Measurements from ENCODE around the gene C8G.

The C8G gene

DNA sequence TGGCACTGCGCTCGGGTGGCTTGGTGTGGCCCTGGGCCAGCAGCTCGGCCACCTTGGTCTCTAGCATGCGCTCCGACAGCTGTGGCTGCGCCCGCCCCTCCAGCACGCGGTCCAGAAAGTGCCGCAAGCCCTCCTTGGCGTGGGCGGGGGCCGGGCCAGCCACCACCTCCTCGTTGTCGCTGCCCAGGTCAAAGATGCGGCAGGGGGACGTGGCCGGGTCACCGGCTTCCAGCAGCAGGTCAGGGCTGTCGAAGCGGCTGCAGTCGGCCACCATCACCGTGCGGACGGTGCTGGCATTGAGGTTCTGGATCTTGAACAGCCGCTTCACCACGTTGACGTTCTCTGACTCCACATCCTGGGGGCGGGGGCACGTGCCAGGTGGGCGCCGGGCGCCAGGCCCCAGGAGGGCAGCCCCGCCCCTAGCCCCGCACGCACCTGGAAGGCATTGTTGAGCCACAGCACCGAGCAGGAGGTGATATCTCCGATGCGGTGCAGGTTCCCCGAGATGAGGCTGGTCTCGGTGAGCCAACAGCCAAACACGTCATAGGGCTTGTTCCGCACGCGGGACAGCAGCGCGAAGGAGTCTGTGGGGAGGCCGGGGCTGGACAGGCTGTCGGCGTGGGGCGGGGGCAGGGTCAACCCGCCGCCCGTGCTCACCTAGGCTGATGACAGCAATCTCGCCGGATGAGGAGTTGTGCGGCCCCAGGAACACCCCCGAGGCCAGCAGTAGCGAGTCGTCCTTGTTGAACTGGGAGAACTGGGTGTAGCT, 2.7 kb upstream of the C8G start:
- no peak for DNase-seq

DNA sequence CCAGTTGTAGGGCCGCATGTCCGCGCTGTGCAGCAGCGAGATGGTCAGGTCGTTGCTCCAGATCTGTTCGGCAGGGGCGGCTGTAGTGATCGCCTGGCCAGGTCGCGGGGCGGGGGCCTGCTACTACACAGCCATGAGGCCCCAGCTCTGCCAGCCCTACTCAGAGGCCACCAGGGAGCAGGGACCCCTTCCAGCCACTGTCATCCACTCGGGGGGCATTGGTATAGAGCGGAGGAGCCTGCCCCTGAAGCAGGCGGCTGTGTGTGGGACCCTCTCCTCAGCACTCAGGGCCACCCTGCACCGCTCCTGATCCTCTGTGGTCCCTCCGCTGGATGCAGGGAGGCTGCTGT, 2.2 kb upstream of the C8G start:
- no peak for DNase-seq

DNA sequence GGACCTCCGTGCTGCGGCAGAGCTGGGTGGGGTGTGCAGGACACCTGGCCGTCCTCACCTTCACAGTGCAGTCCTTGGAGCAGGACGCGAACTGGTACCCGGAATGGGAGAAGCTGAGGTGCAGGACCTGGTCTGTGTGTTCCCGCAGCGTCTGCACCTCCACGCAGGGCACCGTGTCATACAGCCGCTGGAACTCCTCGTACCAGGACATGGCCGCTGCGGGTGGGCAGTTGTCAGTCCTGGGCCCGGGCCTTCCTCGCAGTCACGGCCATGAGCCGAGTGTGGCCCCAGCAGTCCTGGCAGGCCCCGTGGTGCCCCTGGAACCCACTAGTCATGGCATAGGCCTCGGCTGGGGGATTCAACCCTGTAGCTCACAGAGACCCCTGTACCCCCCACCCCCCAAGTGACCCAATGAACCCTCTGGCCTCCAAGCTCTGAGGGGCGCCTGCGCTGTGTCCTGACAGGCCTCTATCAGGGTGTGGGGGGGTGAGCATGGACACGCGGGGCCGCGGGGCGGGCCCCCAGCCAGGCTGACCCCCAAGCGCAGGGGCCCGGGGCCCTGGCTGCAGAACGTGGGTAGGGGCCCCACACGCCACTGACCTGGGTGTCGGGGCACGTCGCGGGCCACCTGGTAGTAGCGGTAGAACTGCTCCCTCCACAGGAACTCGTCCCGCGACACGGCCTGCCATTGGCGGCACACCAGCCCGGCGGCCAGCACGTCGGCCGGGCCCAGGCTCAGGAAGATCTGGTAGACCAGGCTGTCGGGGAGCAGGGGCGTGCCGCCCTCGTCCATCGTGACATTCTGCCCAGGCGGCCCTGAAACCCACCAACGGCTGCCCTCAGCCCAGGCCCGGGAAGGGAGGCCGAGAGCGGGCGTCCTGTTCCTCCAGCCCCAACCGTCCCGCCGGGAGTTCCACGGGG, 1.5 kb upstream of the C8G start:
- no peak for DNase-seq

DNA sequence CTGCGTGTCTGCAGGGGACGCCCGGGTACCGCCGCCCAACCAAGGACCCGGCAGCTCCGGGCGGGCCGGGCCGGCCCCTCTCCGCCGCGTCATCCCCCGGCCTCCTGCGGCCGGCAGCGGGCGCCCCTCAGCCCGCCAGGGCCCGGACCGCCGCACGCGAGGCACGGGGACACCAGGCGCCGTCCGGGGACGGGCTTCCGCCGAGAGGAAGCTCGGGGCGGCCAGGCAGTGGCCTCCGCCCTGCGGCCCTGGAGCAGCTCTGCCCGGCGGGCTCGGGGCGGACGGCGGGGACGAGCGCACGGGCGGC, 878 bp upstream of the C8G start:
- DNase-seq, result no peak

DNA sequence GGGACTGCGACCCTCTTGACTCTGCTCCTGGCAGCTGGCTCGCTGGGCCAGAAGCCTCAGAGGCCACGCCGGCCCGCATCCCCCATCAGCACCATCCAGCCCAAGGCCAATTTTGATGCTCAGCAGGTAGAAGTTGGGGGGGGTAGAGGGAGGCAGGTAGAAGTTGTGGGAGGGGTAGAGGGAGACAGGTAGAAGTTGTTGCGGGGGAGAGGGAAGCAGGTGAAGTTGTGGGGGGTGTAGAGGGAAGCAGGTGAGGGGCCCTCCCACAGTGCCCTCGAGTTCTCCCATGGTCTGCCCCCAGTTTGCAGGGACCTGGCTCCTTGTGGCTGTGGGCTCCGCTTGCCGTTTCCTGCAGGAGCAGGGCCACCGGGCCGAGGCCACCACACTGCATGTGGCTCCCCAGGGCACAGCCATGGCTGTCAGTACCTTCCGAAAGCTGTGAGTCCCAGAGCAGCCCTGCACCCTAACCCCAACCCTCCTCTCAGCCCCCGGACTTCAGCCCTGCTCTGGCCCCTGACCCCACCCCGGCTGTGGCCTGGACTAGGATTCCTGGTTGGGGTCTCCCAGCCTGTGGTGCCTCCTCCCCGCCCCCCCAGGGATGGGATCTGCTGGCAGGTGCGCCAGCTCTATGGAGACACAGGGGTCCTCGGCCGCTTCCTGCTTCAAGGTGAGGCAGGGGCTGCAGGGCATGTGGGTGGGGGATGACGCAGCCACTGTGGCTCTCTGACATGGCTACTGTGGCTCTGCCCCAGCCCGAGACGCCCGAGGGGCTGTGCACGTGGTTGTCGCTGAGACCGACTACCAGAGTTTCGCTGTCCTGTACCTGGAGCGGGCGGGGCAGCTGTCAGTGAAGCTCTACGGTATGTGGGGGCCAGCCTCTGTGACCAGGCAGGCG, 537 bp downstream of the C8G start:
- no peak for DNase-seq

DNA sequence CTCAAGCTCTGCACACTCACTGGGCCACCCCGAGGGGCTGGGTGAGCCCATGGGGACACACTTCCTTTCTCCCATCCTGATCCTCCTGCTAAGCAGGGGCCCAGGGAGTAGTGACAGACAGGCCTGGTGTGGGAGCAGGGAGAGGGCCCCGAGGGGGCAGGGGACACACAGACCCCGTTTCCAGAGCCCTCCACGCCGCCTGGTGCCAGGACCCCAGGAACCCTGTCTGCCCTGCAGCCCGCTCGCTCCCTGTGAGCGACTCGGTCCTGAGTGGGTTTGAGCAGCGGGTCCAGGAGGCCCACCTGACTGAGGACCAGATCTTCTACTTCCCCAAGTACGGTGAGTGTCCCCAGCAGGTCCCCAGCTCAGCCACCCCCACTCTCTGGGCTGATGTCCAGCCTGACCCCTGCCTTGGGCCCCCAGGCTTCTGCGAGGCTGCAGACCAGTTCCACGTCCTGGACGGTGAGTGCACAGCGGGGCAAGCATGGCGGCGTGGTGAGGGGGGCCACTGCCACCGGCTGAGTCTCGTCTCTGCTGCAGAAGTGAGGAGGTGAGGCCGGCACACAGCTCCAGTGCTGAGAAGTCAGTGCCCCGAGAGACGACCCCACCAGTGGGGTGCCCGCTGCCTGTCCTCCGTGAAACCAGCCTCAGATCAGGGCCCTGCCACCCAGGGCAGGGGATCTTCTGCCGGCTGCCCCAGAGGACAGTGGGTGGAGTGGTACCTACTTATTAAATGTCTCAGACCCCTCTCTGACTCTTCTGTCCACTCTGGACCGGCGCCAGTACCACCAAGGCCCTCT, 1.4 kb downstream of the C8G start:
- no peak for DNase-seq

DNA sequence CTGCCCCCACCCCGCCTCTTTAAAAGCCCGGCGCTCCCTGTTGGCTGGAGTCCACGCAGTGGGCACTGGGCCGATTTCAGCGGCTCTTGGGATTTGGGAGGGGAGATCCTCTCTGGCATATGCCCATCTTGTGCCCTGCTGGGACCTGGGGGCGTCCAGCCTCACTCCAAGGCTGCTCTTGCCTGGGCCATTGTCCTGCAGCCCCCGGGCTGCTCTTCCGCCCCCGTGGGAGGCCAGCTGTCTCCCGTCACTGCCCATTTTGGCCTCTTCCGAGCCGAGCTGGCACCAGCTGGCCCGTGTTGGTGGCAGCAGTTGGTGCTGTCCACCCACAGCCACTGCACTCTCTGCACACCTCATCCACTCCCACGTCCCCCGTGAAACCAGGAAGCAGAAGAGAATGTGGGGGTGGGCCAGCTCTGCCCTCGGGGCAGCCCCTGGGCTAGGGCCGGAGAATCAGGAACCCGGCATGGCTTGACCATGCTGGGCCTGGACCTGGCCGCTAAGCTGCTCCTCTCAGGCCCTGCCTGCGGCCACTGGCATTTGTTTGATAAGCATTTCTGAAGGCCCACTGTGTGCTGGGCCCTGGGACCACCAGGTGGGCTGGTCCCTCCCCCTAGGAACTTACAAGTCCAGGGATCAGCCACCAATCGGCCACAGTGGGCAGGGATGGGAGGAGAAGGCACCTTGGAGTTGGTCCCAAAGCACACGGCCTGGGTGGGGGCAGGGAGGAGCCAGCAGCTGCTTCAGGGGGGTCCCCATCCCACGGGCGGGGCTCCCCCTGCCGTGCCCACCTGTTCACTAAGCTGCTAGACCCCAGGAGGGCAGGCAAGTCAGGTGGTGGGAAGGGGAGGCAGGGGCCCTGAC, 2.2 kb downstream of the C8G start:
- DNase-seq, result no peak

DNA sequence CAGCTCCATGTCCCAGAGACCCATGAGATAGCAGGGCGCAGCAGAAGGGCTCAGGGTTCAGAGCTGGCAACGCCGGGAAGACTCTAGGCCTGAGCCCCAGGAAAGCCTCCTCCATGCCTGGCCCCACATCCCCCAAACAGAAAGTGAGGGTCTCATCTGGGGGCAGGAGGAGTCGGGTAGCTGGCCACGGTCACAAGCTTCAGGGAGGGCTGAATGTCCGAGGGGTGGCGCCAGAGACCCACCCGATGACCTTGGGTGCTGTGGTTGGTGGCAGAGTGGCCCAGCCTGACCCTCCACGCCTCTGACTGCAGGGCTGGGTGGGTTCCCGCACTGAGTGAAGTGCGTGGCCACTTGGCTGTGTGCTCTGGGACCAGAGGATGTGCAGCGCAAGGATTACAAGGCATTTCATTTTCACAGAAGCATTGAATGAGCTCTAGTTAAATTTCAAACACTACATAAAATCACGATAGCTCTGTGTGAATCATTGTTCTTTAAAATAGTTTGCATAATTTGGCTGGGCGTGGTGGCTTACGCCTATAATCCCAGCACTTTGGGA, 3.0 kb downstream of the C8G start:
- no peak for DNase-seq

DNA sequence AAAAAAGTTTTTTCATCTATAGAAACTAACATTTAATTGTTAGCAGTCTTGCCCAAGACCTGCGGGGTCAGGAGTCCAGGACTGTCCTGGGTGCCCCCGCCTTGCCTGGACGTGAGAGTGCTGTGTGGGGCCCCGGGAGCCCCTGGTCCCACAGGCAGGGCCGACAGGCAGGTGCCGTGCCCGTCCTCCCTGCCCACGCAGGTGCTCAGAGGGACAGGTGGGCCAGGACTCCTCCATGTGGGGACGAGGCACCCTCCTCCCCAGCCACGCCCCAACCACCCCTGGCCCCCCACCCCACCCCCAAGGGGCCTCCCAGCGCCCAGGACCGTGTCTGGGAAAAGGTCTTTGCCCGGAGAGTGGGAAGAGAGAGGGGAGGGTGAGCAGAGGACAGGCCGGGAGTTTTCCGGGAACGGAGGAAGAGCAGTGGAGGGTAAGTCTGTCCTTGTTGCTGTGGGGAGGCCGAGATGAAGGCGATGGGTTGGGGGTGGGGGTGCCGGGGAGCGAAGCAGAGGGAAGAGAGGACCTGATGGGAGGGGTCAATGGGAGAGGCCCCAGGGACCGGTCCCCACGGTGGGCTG, 4.3 kb downstream of the C8G start:
- DNase-seq, result no peak

DNA sequence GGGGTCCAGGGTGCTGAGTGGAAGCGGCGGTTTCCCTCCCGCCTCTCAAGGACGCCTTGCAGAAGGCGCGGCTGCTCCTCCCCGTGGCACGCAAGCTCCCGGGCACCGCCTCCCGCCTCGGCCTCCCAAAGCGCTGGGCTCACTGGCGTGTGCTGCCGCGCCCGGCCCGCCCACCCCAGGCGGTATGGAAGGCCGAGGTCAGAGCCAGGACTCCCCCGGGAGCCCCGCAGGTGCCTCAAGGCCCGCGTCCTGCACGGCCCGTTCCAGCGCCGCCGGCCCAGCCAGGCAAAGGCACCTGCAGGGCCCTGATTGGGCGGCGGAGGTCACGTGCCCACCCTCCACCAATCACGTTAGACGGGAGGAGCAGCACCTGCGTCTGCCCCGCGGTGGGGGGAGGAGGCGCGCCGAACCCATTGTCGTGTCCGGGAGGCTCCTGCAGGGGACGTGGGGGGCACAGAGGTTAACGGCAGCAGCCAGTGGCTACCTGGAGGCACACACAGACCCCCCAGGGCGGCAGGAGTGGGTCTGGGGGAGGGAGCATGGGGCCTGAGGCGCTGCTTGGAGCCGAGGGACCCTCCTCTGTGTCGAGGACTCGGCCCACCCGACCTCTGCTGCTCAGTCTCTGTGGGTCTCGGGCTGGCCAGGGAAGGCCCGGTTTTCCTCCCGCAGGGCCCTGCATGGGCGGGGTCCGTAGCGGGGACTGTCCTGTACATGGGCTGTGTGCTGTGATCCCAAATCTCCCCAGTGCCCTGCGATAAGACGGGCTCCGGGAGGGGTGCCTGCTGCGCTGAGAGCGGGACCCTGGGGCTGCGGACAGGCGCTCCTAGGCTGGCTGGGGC, 5.0 kb downstream of the C8G start:
- DNase-seq, result no peak

DNA sequence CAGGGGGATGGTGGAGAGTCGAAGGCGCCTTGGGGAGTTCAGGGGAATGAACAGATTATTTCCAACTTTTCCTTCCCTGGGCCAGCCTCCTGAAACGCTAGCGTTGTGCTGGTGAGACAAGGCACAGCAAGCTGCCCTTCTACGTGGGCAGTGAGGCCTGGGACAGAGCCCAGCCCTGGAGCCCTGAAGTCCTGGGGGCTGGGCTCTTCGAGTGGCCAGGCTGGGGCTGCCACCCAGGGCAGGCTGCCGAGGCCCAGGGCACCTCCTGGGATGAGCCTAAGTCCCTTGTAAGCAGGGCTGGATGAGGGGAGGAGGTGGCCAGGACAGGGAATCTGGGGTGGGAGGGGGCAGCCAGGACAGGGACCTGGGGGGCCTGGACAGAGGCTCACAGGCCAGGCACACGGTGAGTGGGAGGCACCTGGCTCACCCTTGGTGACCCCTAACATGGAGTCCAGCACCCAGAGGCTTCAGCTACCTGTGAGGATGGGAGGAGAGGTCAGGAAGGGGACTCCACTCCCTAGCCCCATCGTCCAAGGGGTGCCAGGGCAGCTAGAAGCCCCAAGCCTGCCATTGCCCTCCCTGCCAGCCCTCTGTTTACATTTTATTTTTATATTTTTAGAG, 5.7 kb downstream of the C8G start:
- no peak for DNase-seq

DNA sequence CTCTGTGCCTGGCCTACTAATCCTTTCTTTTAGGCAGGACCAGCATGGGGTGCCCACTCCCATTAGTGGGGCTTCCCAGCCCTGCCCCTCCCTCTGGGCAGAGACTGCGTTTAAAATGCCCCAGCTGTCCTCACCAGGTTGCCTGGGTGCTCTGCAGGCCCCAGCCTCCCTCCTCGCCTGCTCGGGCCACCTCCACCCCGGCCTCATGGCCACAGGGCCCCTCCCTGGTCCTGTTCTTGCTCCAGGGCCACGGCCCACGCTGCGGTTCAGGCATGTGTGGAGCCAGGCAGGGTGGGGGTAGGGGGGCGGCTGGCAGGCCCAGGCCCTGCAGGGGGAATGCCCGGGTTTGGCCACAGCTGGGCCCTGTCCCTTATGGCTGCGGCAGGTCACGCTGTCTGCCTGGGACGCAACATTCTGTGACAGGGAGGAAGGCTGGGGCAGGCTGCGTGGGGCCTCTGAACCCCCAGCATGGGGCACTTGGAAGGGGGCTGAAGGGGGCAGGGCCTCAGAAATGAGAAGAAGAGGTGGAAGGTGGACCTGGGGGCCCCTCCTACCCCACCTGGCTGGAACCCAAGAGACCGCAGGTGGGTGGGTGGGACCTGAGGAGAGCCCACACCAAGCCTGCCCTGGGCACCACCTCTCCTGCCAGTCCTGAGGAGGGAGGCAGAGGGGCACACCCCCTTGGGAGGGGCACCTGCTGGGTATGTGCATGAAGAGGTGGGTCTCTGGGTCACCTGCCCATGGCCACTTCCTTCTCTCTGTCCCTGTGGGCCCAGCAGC, 6.7 kb downstream of the C8G start, which contains the start of gene LCN12:
Gene LCN12 (plus strand): TSS at position 733 of the 780 bp plus-strand sequence. CDS start 55 bp downstream, outside the sequence.
- DNase-seq, result no peak

DNA sequence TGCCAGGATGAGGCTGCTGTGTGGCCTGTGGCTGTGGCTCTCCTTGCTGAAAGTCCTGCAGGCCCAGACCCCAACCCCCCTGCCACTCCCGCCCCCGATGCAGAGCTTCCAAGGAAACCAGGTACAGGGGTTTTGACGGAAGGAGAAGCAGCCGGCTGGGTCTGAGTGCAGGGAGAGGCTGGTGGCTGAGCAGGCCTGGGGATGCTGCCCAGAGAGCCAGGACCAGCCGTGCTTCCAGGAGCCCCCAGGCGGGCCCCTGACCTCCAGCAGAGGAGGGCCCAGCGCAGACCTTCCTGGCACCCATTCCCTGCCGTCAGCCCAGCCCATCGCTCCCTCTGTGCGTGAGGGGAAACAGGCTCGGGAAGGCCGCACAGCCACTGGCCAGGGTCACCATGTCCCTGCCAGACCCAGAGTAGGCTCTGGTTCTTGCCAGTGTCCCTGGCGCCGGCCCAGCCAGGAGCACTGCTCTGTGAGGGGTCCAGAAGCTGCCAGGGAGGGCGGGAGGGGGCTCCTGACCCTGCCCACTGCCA, 7.3 kb downstream of the C8G start:
- DNase-seq, result no peak

DNA sequence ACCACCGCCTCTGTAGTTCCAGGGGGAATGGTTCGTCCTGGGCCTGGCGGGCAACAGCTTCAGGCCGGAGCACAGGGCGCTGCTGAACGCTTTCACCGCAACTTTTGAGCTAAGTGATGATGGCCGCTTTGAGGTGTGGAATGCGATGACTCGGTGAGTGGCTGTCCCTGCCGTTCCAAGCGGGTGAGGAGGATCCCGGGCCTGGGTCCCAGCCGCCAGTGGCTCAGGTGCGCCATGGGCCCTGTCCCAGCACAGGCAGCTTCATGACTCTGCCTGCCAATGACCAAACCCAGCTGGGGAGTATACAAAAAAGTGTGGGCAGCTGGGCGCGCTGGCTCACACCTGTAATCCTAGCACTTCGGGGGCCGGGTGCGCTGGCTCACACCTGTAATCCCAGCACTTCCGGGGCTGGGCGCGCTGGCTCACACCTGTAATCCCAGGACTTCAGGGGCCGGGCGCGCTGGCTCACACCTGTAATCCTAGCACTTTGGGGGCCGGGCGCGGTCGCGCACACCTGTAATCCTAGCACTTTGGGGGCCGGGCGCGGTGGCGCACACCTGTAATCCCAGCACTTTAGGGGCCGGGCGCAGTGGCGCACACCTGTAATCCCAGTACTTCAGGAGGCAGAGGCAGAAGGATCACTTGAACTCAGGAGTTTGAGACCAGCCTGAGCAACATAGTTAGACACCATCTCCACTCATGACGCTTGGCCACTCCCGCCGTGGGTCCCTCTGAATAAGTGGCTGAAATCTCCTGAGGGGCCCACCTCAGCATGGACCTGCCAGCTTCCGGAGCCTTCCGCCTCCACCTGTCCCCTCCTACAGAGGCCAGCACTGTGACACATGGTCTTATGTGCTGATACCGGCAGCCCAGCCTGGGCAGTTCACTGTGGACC, 8.1 kb downstream of the C8G start:
- no peak for DNase-seq

DNA sequence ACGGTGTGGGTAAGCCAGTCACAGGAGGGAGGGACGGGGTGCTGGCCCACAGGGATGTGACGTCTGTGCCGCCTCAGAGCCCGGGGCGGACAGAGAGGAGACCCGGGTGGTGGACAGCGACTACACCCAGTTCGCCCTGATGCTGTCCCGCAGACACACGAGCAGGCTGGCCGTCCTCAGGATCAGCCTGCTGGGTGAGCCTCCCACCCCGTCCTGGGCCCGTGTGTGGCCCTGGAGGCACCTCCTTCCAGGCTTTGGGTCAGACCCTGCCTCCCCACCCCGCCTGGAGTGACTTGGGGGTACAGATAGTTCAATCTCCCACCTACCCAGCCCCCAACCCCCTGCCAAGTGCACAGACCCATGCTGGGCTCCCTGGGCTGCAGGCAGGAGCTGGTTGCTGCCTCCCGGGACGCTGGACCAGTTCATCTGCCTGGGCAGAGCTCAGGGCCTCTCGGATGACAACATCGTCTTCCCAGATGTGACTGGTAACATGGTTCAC, 8.8 kb downstream of the C8G start:
- DNase-seq, result no peak

DNA sequence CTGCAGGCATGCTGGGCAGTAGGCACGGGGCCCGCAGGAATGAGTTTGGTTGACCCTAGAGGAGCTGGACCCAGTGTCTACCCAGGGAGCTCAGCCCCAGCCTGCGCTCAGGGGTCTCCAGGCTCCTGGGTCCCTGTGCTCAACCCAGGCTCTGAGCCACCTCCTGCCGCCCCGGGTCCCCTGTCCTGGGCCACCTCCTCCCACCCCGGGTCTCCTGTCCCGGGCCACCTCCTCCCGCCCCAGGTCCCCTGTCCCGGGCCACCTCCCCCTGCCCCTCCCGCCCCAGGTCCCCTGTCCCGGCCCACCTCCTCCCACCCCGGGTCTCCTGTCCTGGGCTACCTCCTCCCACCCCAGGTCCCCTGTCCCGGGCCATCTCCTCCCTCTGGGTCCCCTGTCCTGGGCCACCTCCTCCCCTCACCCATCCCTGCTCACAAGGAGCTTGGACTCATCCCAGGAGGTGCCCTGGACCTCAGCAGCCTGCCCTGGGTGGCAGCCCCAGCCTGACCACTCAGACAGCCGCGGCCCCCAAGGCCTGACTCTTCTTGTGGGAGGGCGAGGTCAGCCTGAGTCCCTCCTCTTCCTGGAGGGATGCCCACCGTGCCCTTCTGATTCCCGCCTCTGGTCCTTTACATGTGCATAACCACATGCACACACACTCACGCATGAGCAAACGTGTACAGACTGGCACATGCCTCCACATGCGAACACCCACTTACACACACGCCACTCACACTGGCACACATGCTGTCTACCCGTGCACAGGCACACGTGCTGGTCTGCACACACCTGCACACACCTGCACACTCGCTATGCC, 9.4 kb downstream of the C8G start:
- no peak for DNase-seq

All from SIG-M5 (cell line).